Measurements from ENCODE around the gene INPP5D.
"Not testable (repeated sequence)": the region's sequence is repeated elsewhere in the genome, so short reads cannot be mapped to it uniquely, and the experiment has no call there.

INPP5D gene

GRCh38 chr2:233122541-233122940 is 62.4 kb downstream of the INPP5D start:
- H3K4me3 ChIP-seq (ENCODE audit: insufficient read depth, low read length, poor library complexity, severe bottlenecking): no peak overlapping the region
- no peaks in the 10 kb centered on the region for H3K27me3 ChIP-seq (ENCODE audit: low read length)
- no peak overlapping the region for H2AFZ ChIP-seq (ENCODE audit: low read depth, low read length, severe bottlenecking)
- H3K79me2 ChIP-seq (ENCODE audit: insufficient read depth, low read length): peaks cover 48% of the 10 kb centered on the region
- H3K27ac ChIP-seq (ENCODE audit: low read depth, low read length): peak overlapping the region; percentile 20; the same call in 1 of the 2 replicates
- no peak for TF ChIP-seq CTCF (IDR thresholded peaks at IDR 0.05; ENCODE audit: insufficient read depth, low read length, poor library complexity, severe bottlenecking)
- no peak for TF ChIP-seq EZH2phosphoT487 (conservative IDR thresholded peaks at IDR 0.05; ENCODE audit: low read length)
- H3K9me3 ChIP-seq (ENCODE audit: insufficient read depth, low read length): no peaks in the 10 kb centered on the region
- peaks cover 13% of the 10 kb centered on the region; the same call in 1 of the 2 replicates for H3K36me3 ChIP-seq (ENCODE audit: low read length)
- no peak overlapping the region for H3K4me2 ChIP-seq (ENCODE audit: low read depth, low read length, poor library complexity, severe bottlenecking)
- no peaks in the 10 kb centered on the region for H4K20me1 ChIP-seq (ENCODE audit: low read depth, low read length)
- no peaks in the 10 kb centered on the region for H3K9me2 ChIP-seq (replicated peaks; ENCODE audit: insufficient read depth, low read length)
- peaks cover 7% of the 10 kb centered on the region for H3F3A ChIP-seq (ENCODE audit: insufficient read depth)
- H3K9ac ChIP-seq (ENCODE audit: low read length): no peak overlapping the region

GRCh38 chr2:233123576-233123975 is 63.4 kb downstream of the INPP5D start:
- H2AFZ ChIP-seq (ENCODE audit: low read depth, low read length, severe bottlenecking); H3K9me3 ChIP-seq (ENCODE audit: insufficient read depth, low read length); H4K20me1 ChIP-seq (ENCODE audit: low read depth, low read length); H3F3A ChIP-seq (ENCODE audit: insufficient read depth); H3K9me2 ChIP-seq (replicated peaks; ENCODE audit: insufficient read depth, low read length); H3K27me3 ChIP-seq (ENCODE audit: low read length); H3K4me3 ChIP-seq (ENCODE audit: insufficient read depth, low read length, poor library complexity, severe bottlenecking): not testable (repeated sequence)
- Histone ChIP-seq H3K79me2 (ENCODE audit: insufficient read depth, low read length) (peaks cover 38% of the 10 kb centered on the region), H3K36me3 (ENCODE audit: low read length) (peaks cover 13% of the 10 kb centered on the region; the same call in 1 of the 2 replicates), H3K9ac (ENCODE audit: low read length) (peak overlapping the region; percentile 61; the same call in 1 of the 2 replicates), H3K27ac (ENCODE audit: low read depth, low read length) (peak overlapping the region; percentile 91), H3K4me2 (ENCODE audit: low read depth, low read length, poor library complexity, severe bottlenecking) (peak overlapping the region; percentile 55)

GRCh38 chr2:233124421-233125080 is 64.4 kb downstream of the INPP5D start:
- Histone ChIP-seq H3K4me3 (ENCODE audit: insufficient read depth, low read length, poor library complexity, severe bottlenecking) (peak overlapping the region; percentile 7), H4K20me1 (ENCODE audit: low read depth, low read length) (no peaks in the 10 kb centered on the region), H3K79me2 (ENCODE audit: insufficient read depth, low read length) (peaks cover 29% of the 10 kb centered on the region), H2AFZ (ENCODE audit: low read depth, low read length, severe bottlenecking) (no peak overlapping the region), H3K27me3 (ENCODE audit: low read length) (no peaks in the 10 kb centered on the region), H3K4me2 (ENCODE audit: low read depth, low read length, poor library complexity, severe bottlenecking) (peak overlapping the region; percentile 55), H3F3A (ENCODE audit: insufficient read depth) (peaks cover 7% of the 10 kb centered on the region), H3K27ac (ENCODE audit: low read depth, low read length) (peak overlapping the region; percentile 91), H3K9me3 (ENCODE audit: insufficient read depth, low read length) (no peaks in the 10 kb centered on the region), H3K36me3 (ENCODE audit: low read length) (peaks cover 16% of the 10 kb centered on the region; the same call in 1 of the 2 replicates), H3K9ac (ENCODE audit: low read length) (peak overlapping the region; percentile 61), H3K9me2 (replicated peaks; ENCODE audit: insufficient read depth, low read length) (no peaks in the 10 kb centered on the region)
- TF ChIP-seq CTCF (IDR thresholded peaks at IDR 0.05; ENCODE audit: insufficient read depth, low read length, poor library complexity, severe bottlenecking) (no peak), EZH2phosphoT487 (conservative IDR thresholded peaks at IDR 0.05; ENCODE audit: low read length) (no peak)

GRCh38 chr2:233125455-233126065 is 65.4 kb downstream of the INPP5D start:
- H3K9ac ChIP-seq (ENCODE audit: low read length): peak overlapping the region; percentile 61
- H3K9me3 ChIP-seq (ENCODE audit: insufficient read depth, low read length): no peaks in the 10 kb centered on the region
- no peaks in the 10 kb centered on the region for H4K20me1 ChIP-seq (ENCODE audit: low read depth, low read length)
- H3K4me2 ChIP-seq (ENCODE audit: low read depth, low read length, poor library complexity, severe bottlenecking): peak overlapping the region; percentile 55
- TF ChIP-seq CTCF (IDR thresholded peaks at IDR 0.05; ENCODE audit: insufficient read depth, low read length, poor library complexity, severe bottlenecking) (no peak), EZH2phosphoT487 (conservative IDR thresholded peaks at IDR 0.05; ENCODE audit: low read length) (no peak)
- H3K36me3 ChIP-seq (ENCODE audit: low read length): peaks cover 16% of the 10 kb centered on the region; the same call in 1 of the 2 replicates
- H3F3A ChIP-seq (ENCODE audit: insufficient read depth): peaks cover 7% of the 10 kb centered on the region
- peak overlapping the region; percentile 91 for H3K27ac ChIP-seq (ENCODE audit: low read depth, low read length)
- no peak overlapping the region for H3K4me3 ChIP-seq (ENCODE audit: insufficient read depth, low read length, poor library complexity, severe bottlenecking)
- H3K79me2 ChIP-seq (ENCODE audit: insufficient read depth, low read length): peaks cover 19% of the 10 kb centered on the region
- no peaks in the 10 kb centered on the region for H3K9me2 ChIP-seq (replicated peaks; ENCODE audit: insufficient read depth, low read length)
- no peaks in the 10 kb centered on the region for H3K27me3 ChIP-seq (ENCODE audit: low read length)
- H2AFZ ChIP-seq (ENCODE audit: low read depth, low read length, severe bottlenecking): no peak overlapping the region

Measured in SU-DHL-6 (cell line).